HG03378 (cell line): ENCODE results near the gene TXLNG.

Experiments used
- ATAC-seq: cut with Tn5 transposase; IDR thresholded peaks from one replicate; pipeline ENCODE4 v1.9.1; 2021; ENCODE audit warnings: mild to moderate bottlenecking, moderate library complexity; ENCODE audit not compliant: unreplicated experiment

Gene TXLNG

GRCh38 chrX:16870862-16871815 is 84.9 kb downstream of the TXLNG start:
- no peak for ATAC-seq

- no peak for ATAC-seq
Measured at GRCh38 chrX:16873106-16873505, 86.8 kb downstream of the TXLNG start.

GRCh38 chrX:16874458-16875095 is 88.3 kb downstream of the TXLNG start:
- no peak for ATAC-seq

- ATAC-seq, result no peak
Measured at GRCh38 chrX:16876696-16877095, 90.4 kb downstream of the TXLNG start.

GRCh38 chrX:16882169-16882568 is 95.9 kb downstream of the TXLNG start:
- no peak for ATAC-seq

GRCh38 chrX:16882702-16883486 is 96.6 kb downstream of the TXLNG start:
- no peak for ATAC-seq

- no peak for ATAC-seq
Measured at GRCh38 chrX:16883487-16883804, 97.2 kb downstream of the TXLNG start.

GRCh38 chrX:16885628-16886027 is 99.4 kb downstream of the TXLNG start:
- no peak for ATAC-seq

- ATAC-seq, result peak; percentile 85
Measured at GRCh38 chrX:16892504-16893362, 106.5 kb downstream of the TXLNG start.
